ENCODE measurements around the gene PUS1. TPM values are rescaled to one million over a fixed set of nuclear protein-coding genes. Genes with fewer than 3 reads are reported as not detected.
"Not testable (repeated sequence)": the region's sequence is repeated elsewhere in the genome, so short reads cannot be mapped to it uniquely, and the experiment has no call there.

Gene PUS1
- total RNA-seq, 2 experiments from 2014 or later = 116 to 118 TPM

GRCh38 chr12:131938082-131938481, 9.0 kb downstream of the PUS1 start:
- Mint-ChIP-seq H3K4me3 (no peak overlapping the region), H3K4me1 (no peaks in the 10 kb centered on the region), H3K9me3 (no peaks in the 10 kb centered on the region), H3K36me3 (peaks cover 48% of the 10 kb centered on the region), H3K27ac (peak overlapping the region; percentile 15), H3K27me3 (no peaks in the 10 kb centered on the region)
- no peak for DNase-seq

GRCh38 chr12:131939007-131939406, 9.9 kb downstream of the PUS1 start:
- no peaks in the 10 kb centered on the region for H3K4me1 Mint-ChIP-seq
- peaks cover 49% of the 10 kb centered on the region for H3K36me3 Mint-ChIP-seq
- no peaks in the 10 kb centered on the region for H3K9me3 Mint-ChIP-seq
- no peak overlapping the region for H3K4me3 Mint-ChIP-seq
- H3K27ac Mint-ChIP-seq = peak overlapping the region; percentile 43
- no peak for DNase-seq
- H3K27me3 Mint-ChIP-seq = no peaks in the 10 kb centered on the region

DNA sequence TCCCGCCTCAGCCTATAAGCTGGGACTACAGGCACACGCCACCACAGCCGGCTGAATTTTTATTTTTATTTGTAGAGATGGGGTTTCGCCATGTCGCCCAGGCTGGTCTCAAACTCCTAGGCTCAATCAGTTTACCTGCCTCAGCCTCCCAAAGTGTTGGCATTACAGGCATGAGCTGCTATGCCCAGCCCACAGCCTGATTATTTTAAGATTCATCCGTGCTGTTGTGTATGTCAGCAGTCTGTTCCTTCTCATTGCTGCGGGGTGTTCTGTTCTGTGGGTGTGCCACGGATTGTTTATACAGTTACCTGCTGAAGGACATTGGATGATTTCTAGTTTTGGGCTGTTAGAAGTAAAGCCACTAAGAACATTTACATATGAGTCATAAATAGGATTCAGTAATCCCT, 11.1 kb downstream of the PUS1 start:
- no peaks in the 10 kb centered on the region for H3K9me3 Mint-ChIP-seq
- H3K4me1 Mint-ChIP-seq = no peaks in the 10 kb centered on the region
- DNase-seq = no peak
- H3K36me3 Mint-ChIP-seq = peaks cover 55% of the 10 kb centered on the region
- no peak overlapping the region for H3K4me3 Mint-ChIP-seq
- H3K27me3 Mint-ChIP-seq = no peaks in the 10 kb centered on the region
- H3K27ac Mint-ChIP-seq = no peak overlapping the region

DNA sequence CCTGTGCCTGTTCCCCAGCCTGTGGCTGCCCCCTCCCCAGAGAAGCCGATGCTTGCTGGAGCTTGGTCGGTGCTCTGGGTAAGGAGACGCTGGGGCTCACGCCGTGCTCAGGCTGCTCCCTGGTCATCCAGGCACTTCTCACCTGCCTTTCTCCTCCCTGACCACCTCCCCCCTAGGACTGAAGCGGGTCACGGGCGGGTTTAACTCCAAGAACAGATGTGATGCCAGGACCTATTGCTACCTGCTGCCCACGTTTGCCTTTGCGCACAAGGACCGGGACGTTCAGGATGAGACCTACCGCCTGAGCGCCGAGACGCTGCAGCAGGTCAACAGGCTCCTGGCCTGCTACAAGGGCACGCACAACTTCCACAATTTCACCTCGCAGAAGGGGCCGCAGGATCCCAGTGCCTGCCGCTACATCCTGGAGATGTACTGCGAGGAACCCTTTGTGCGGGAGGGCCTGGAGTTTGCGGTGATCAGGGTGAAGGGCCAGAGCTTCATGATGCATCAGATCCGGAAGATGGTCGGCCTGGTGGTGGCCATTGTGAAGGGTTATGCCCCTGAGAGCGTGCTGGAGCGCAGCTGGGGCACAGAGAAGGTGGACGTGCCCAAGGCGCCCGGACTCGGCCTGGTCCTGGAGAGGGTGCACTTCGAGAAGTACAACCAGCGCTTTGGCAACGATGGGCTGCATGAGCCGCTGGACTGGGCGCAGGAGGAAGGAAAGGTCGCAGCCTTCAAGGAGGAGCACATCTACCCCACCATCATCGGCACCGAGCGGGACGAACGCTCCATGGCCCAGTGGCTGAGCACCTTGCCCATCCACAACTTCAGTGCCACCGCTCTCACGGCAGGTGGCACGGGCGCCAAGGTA, 12.3 kb downstream of the PUS1 start:
- H3K4me1 Mint-ChIP-seq = no peaks in the 10 kb centered on the region
- peaks cover 55% of the 10 kb centered on the region for H3K36me3 Mint-ChIP-seq
- no peaks in the 10 kb centered on the region for H3K9me3 Mint-ChIP-seq
- H3K27ac Mint-ChIP-seq = peak overlapping the region; percentile 16
- DNase-seq = no peak
- no peak overlapping the region for H3K4me3 Mint-ChIP-seq
- H3K27me3 Mint-ChIP-seq = no peaks in the 10 kb centered on the region

DNA sequence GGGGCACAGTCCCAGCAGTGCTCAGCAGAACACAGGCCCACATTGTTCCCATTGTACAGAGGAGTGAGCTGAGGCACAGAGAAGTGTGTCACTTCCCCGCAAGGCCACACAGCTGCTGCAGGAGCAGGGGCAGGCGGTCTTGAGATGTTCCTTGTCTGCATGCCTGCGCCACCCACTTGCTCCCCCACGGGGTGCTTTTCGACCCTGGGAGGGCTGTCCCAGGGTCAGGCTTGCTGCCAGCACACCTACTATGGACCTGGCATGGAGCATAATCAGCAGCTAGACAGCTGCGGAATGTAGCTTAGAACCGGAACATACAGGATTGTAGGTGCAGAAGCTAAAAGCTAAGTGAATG, 12.9 kb downstream of the PUS1 start:
- H3K27ac Mint-ChIP-seq = no peak overlapping the region
- H3K4me3 Mint-ChIP-seq = no peak overlapping the region
- no peak for DNase-seq
- H3K9me3 Mint-ChIP-seq = no peaks in the 10 kb centered on the region
- H3K4me1 Mint-ChIP-seq = no peaks in the 10 kb centered on the region
- peaks cover 54% of the 10 kb centered on the region for H3K36me3 Mint-ChIP-seq
- no peaks in the 10 kb centered on the region for H3K27me3 Mint-ChIP-seq

DNA sequence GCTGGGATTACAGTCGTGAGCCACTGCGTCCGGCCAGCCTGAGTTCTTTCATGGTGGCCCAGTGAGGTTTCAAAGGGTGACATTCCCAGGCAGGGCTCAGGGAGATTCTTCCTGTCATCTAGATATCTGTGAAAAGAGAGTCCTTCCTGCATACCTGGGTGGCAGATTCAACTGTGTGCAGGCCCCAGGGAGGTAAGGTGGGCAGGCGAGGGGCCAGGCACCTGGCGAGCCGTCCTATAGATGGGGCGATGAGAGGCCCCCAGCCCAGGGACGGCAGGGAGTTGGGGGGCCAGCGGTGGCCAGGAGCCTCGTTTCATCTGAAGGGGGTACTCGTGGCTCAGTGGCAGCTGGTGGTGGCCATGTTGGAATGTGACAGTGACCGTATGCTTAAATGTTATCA, 13.6 kb downstream of the PUS1 start:
- Mint-ChIP-seq H3K4me3 (no peak overlapping the region), H3K27ac (no peak overlapping the region), H3K9me3 (no peaks in the 10 kb centered on the region), H3K36me3 (peaks cover 51% of the 10 kb centered on the region), H3K27me3 (no peaks in the 10 kb centered on the region), H3K4me1 (no peaks in the 10 kb centered on the region)
- no peak for DNase-seq

DNA sequence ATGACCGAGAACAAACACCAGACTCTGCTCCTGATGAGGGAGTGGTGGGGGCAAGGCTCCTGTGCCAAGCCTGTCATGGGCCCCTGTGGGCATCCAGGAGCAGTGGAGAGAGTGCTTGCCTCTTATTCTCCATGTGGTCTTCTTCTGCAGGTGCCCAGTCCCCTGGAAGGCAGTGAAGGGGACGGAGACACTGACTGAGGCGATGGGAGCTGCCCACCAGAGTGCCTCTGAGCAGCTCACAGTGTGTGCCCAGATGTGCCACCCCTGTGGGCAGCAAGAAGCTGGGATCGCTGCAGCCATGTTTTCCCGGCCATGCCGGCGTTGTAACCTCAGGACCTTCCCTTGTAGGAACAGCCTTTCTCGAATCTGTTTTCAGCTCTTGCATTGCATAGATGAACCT, 14.3 kb downstream of the PUS1 start:
- no peak for DNase-seq
- Mint-ChIP-seq H3K36me3 (peaks cover 48% of the 10 kb centered on the region), H3K27ac (no peak overlapping the region)

DNA sequence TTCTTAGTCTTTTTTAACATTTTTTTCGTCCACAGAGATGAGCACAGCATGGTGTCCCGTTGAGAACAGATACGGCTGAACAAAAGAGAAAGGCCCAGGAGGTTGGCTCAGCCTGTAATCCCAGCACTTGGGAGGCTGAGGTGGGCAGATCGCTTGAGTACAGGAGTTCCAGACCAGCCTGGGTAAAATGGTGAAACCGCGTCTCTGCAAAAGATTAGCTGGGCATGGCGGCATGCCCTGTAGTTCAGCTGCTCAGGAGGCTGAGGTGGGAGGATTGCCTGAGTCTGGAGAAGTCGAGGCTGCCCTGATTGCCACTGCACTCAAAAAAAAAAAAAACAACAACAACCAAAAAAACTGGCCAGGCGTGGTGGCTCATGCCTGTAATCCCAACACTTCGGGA, 14.8 kb downstream of the PUS1 start:
- peaks cover 47% of the 10 kb centered on the region for H3K36me3 Mint-ChIP-seq
- H3K4me3 Mint-ChIP-seq = no peak overlapping the region
- DNase-seq = no peak
- no peak overlapping the region for H3K27ac Mint-ChIP-seq
- no peaks in the 10 kb centered on the region for H3K9me3 Mint-ChIP-seq
- H3K27me3 Mint-ChIP-seq = no peaks in the 10 kb centered on the region
- peaks cover 7% of the 10 kb centered on the region for H3K4me1 Mint-ChIP-seq

More for the DNA sequence above, 14.3 kb downstream of the PUS1 start:
- Mint-ChIP-seq H3K4me1 (peaks cover 3% of the 10 kb centered on the region), H3K27me3 (no peaks in the 10 kb centered on the region), H3K4me3 (no peak overlapping the region), H3K9me3 (no peaks in the 10 kb centered on the region)

- Mint-ChIP-seq H3K9me3 (no peaks in the 10 kb centered on the region), H3K4me3 (no peak overlapping the region), H3K36me3 (peaks cover 41% of the 10 kb centered on the region), H3K27ac (no peak overlapping the region), H3K27me3 (no peaks in the 10 kb centered on the region), H3K4me1 (peaks cover 8% of the 10 kb centered on the region)
- no peak for DNase-seq
Measured at GRCh38 chr12:131944601-131945251, 15.7 kb downstream of the PUS1 start.

DNA sequence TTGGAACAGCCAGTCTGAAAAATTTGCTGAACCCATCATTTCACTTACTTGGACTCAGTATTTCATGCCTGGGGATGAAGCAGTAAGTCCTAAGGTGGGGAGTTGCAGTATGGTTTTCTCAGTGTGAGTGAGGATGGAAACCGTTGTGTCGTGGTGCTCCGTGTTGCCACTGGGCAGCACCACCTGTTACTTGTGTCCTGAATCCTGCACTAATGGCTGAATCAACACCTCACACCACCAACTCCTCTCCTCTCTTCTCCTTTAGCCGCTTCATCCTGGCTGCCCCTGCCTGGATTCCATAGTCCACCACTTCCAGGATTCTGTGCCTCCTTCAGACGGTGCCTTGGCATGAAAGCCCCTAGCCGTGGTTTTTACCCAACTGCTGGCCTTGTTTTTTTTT, 17.7 kb downstream of the PUS1 start:
- Mint-ChIP-seq H3K4me3 (no peak overlapping the region), H3K36me3 (peaks cover 33% of the 10 kb centered on the region), H3K9me3 (no peaks in the 10 kb centered on the region), H3K4me1 (peaks cover 12% of the 10 kb centered on the region), H3K27ac (no peak overlapping the region), H3K27me3 (no peaks in the 10 kb centered on the region)
- no peak for DNase-seq

GRCh38 chr12:131947482-131948027, 18.5 kb downstream of the PUS1 start:
- DNase-seq = no peak
- Mint-ChIP-seq H3K4me1 (peaks cover 14% of the 10 kb centered on the region), H3K4me3 (no peak overlapping the region), H3K27ac (peak overlapping the region; percentile 21), H3K9me3 (no peaks in the 10 kb centered on the region), H3K36me3 (peaks cover 28% of the 10 kb centered on the region), H3K27me3 (no peaks in the 10 kb centered on the region)

GRCh38 chr12:131948166-131948712, 19.2 kb downstream of the PUS1 start:
- Mint-ChIP-seq H3K27ac (peak overlapping the region; percentile 83), H3K4me3 (no peak overlapping the region), H3K36me3 (peaks cover 28% of the 10 kb centered on the region), H3K27me3 (no peaks in the 10 kb centered on the region), H3K9me3 (no peaks in the 10 kb centered on the region), H3K4me1 (peaks cover 21% of the 10 kb centered on the region)
- no peak for DNase-seq

DNA sequence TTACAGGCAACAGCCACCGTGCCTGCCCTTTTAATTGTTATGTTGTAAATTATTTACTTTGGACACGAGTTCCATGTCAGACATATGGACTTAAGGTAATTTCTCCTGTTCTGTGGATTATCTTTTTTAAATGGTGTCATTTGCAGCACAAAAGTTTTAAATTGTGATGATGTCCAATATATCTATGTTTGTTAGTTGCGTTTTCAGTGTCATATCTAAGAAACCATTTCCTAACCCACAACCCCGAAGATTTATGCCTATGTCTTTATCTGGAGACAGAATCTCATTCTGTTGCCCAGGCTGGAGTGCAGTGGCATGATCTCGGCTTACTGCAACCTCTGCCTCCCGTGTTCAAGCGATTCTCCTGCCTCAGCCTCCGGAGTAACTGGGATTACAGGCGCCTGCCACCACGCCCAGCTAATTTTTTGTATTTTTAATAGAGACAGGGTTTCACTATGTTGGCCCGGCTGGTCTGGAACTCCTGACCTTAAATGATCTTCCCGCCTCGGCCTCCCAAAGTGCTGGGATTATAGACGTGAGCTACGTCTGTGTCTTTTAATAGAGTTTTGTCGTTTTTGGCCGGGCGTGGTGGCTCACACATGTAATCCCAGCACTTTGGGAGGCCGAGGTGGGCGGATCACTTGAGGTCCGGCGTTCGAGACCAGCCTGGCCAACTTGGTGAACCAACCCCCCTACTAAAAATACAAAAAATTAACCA, 19.8 kb downstream of the PUS1 start:
- Mint-ChIP-seq H3K4me3 (peak overlapping the region; percentile 71), H3K4me1 (peaks cover 26% of the 10 kb centered on the region), H3K36me3 (peaks cover 22% of the 10 kb centered on the region), H3K27ac (peak overlapping the region; percentile 83)
- not testable (repeated sequence) for H3K27me3 Mint-ChIP-seq, DNase-seq, H3K9me3 Mint-ChIP-seq

- peaks cover 27% of the 10 kb centered on the region for H3K4me1 Mint-ChIP-seq
- H3K9me3 Mint-ChIP-seq = no peaks in the 10 kb centered on the region
- H3K36me3 Mint-ChIP-seq = peaks cover 17% of the 10 kb centered on the region
- H3K4me3 Mint-ChIP-seq = peak within 1 kb of the TSS; percentile 92
- peak within 1 kb of the TSS; percentile 91 for H3K27ac Mint-ChIP-seq
- DNase-seq = peak; percentile 95
- H3K27me3 Mint-ChIP-seq = no peaks in the 10 kb centered on the region
Measured at GRCh38 chr12:131949431-131950181, 20.5 kb downstream of the PUS1 start, which contains the start of gene EP400. Gene EP400, plus strand, starts transcription at chr12:131949942. Its CDS starts 10,678 bp downstream, at chr12:131960620.
